ENCODE measurements around the gene MCCD1.
A peak's percentile ranks its signal among the peaks of the same experiment; 100 is the strongest.
"Not testable (repeated sequence)": the region's sequence is repeated elsewhere in the genome, so short reads cannot be mapped to it uniquely, and the experiment has no call there.

MCCD1 gene

DNA sequence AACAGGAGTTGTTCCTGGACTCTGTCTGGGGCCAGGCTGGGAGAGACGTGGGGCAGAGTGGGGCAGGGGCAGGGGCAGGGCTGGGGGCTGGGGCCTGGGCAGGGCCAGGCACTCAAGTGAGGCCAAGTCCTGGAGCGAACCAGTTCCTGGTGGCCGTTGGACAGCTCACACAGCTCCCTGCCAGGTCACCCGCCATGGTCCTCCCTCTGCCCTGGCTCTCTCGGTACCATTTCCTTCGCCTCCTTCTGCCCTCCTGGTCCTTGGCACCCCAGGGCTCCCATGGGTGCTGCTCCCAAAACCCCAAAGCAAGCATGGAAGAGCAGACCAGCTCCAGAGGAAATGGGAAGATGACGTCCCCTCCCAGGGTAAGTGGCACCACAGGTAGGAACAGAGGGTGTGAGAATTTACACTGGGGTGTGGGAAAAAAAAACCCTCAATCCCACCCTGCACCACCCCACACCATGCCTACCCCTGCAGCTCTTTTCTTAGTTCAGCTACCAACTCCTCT lies at the start of gene MCCD1:
Gene MCCD1, plus strand, starts transcription at position 142 of the 508 bp plus-strand sequence. Its CDS starts 53 bp downstream, at position 195.
- DNase-seq: peak; percentile 25

GRCh38 chr6:31479151-31479932 lies 49.4 kb upstream of the MCCD1 start:
- DNase-seq: no peak

GRCh38 chr6:31479933-31480535 lies 48.7 kb upstream of the MCCD1 start:
- no peak for DNase-seq

DNA sequence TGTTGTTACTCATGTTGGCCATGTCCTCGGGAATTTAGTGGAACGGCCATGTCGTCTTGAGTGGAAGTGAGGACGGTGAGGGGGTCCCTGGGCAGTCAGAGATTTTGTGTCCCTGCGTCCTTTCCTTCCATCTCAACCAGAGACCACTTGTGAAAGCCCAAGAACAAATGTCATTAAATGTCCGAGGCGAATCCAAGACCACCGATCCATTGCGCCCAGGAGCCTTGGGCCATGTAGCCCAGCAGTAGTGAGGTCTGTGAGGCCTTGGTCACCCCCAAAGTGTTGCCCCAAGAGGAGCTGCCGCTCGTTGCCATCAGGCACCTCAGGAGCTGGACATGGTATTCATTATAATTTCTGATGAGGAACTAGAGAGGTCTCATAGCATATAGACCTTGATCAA lies 48.2 kb upstream of the MCCD1 start:
- DNase-seq: no peak

DNA sequence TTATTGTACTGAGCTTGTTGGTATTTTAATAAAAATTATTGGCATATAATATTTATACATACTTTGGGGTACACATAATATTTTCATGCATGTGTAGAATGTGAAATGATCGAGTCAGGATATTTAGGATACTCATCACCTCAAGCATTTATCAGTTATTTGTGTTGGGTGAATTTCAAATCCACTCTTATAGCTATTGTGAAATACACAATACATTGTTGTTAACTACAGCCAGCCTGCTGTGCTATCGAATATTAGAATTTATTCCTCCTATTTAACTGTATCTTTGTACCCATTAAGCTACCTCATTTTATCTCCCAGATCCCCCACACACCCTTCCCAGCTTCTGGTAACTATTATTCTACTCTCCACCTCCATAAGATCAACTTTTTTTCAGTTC lies 45.4 kb upstream of the MCCD1 start:
- DNase-seq: no peak

DNA sequence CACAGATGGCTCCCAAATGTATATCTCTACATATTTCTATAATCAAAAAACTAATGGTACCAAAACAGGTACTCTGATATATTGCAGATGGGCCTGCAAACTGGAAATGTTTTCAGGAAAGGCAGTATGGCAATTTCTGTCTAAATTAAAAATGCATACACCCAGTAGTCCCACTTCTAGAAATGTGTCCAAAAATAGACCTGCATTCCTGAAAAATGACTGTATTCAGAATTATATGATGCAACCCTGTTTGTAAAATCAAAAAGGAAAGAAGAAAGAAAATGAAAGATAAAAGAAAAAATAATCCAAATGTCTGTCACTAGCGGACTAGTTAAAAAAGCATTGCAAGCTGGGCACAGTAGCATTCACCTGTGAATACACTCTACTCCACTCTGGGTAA lies 43.7 kb upstream of the MCCD1 start:
- DNase-seq: no peak

DNA sequence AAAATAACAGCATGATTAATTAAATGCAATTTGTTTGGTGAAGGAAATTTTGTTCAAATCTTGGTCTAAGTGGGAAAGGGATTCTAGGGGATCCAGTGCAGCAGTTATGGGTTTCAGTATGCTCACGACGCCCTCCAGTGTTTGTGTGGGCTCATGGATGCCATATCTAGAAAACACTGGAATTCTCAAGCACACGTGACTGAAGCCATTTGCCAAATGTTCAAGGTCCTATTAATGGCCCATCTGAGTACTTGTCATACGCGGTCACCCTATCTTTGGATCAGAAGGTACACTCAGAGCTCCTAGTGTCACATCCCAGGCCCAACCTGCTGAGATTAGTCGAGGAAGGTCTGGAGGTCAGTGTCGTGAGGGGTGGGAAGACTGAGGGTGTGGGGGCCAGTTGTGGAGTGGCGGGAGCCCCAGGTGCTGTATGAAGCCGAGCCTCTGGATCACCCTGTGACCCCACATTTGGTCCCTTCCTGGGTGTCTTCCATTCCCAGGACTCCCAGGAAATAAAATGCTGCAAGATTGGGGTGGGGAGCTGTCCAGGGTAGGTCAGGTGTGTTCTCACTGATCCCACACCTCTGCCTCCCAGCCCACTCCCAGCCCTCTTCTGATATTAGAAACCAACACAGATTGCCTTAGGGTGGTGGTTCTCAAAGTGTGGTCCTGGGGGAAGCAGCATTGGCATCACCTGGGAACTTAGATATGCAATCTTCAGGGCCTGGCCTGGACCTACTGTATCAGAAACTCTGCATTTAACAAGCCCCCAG lies 42.5 kb upstream of the MCCD1 start:
- DNase-seq: not testable (repeated sequence)

DNA sequence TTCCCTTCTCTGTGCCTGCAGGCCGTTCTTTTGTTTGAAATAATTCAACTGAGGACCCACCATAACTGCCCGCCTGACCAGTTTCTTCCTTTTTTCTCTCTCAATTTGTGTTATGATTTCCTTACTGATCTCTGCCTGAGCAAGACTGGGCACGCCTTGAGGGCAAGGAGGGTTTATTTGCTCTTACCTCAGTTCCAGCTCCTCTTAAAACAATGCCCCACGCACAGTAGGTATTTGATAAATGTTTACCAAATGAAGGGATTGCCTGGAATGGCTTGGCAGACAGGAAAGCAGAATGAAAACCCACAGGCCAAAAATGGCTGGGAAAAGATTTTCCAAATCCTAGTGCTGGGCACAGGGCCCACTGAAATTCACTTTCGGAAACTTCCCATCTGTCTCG lies 41.1 kb upstream of the MCCD1 start:
- DNase-seq: not testable (repeated sequence)

GRCh38 chr6:31489086-31489485 lies 39.7 kb upstream of the MCCD1 start:
- no peak for DNase-seq

DNA sequence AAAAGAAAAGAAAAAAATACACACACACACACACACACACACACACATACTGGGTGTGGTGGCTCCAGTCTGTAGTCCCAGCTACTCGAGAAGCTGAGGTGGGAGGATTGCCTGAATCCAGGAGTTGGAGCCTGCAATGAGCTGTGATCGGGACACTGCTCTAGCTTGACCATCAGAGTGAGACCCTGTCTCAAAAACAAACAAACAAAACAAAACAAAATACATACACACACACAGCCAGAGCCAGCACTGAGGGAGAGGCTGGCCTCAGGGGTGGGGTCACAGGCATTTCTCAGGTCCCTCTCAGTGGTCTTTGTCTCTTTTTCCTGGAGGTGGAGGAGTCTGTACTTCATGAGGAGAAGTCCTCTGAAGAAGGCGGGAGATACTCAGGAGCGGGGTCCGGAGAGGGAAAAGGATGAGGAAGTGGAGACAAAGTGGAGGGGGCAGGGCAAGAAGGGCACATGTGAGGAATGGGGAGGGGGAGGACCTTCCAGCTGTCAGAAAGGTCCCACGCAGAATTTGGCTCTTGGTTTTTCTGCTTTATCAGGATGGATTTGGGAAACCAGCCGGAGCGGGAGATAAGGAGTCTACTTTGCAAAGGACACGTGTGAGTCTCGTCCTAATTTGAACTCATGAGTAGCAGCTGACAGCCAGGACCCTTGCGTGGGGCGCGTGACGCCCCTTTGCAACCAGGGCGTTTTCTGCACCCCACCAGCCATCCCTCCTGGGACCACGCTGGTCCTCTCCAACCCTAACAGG lies 38.5 kb upstream of the MCCD1 start:
- DNase-seq: no peak

- not testable (repeated sequence) for DNase-seq
Observed at GRCh38 chr6:31493550-31493874, 35.2 kb upstream of the MCCD1 start.

- DNase-seq: peak; percentile 87
Observed at GRCh38 chr6:31493875-31494694, 34.7 kb upstream of the MCCD1 start.

DNA sequence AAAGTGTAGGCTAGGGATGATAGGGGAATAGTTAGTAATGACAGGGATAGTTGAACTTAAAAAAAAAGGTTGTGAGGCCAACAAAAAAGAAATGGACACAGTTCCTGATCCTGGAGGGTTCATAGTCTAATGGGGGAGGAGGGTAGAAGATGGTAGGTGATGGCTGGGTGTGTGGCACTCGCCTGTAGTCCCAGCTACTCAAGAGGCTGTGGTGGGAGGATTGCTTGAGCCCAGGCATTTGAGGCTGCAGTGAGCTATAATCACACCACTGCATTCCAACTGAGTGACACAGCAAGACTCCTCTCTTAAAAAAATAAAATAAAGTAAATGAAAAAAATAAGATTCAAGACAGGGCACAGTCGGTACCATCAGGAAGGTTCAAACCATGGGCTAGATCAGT lies 33.2 kb upstream of the MCCD1 start:
- no peak for DNase-seq

DNA sequence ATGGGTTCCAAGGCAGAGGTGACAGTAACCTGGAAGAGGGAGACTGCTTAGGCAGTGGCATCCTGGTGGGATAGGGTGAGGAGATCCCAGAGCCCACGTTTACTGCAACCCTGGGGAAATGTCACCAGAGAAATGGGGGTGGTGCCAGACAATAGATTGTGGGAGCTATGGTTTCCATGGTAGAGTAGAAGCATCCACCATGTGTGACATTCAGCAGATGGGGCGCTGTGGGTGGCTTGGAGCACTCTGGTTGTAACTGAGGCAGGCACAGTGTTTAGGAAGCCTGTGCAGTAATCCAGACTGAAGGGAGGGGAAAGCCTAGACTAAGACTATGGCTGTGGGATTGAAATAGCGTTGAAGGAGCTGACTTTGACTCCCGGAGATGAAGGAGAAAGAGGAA lies 31.9 kb upstream of the MCCD1 start:
- peak; percentile 41 for DNase-seq

GRCh38 chr6:31497531-31498476 lies 31.0 kb upstream of the MCCD1 start, which contains the start of gene MICB:
TSS of gene MICB (plus strand) at chr6:31498145. CDS start at chr6:31498194, 49 bp downstream.
- DNase-seq: peak; percentile 92

DNA sequence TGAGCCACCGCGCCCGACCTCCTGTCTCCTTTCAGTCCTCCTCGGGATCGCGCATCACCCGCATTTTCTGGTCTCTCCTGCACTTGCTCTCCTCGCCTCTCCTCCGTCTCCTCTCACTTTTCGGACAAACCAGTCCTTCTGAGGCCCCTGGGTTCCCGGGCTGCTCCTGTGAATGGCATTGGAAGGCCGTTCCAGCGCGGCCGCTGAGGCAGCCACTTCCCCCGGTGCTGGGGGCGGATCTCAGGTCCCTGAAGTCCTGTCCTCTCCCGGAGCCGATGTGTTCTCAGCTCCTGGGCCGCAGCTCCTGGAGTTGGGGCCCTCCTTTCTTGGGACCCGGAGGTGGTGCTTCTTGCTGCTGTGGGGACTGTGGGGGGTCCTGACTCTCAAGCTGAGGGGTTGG lies 30.0 kb upstream of the MCCD1 start:
- no peak for DNase-seq

- DNase-seq: not testable (repeated sequence)
Observed at GRCh38 chr6:31499648-31500047, 29.1 kb upstream of the MCCD1 start.

DNA sequence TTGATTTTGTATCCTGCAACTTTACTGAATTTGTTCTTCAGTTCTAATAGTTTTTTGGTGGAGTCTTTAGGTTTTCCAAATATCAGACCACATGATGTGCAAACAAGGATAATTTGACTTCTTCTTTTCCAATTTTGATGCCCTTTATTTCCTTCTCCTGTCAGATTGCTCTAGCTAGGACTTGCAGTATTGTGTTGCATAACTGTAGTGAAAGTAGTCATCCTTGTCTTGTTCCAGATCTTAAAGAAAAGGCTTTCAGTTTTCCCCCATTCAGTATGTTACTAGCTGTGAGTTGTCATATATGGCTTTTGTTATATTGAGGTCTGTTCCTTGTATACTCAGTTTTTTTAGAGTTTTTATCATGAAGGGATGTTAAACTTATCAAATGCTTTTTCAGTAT lies 26.2 kb upstream of the MCCD1 start:
- DNase-seq: no peak

DNA sequence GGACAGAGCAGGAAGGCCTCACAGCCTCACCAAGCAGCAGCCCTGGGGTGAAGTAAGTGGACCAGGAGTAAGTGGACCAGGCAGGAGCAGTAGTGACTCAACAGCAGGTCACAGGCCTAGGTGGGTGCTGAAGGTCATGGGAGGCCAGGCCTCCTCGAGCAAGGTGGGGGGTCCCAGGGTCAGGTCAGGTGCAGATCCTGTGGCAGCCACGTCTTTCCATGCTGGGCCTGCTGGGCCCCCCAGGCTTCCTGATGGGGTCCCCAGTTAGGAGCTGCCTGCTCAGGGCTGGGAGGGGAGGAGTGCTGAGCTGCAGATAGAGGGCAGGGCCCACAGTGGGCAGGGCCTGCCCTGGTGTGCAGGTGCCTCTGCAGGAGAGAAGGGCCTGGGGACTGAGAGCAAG lies 19.7 kb upstream of the MCCD1 start:
- DNase-seq: not testable (repeated sequence)

DNA sequence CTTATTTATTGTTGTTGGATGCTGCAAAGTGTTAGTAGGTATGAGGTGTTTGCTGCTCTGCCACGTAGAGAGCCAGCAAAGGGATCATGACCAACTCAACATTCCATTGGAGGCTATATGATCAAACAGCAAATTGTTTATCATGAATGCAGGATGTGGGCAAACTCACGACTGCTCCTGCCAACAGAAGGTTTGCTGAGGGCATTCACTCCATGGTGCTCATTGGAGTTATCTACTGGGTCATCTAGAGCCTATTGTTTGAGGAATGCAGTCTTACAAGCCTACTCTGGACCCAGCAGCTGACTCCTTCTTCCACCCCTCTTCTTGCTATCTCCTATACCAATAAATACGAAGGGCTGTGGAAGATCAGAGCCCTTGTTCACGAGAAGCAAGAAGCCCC lies 18.8 kb upstream of the MCCD1 start:
- DNase-seq: no peak

All from stimulated activated CD4-positive, alpha-beta T cell treated with anti-CD3 and anti-CD28 coated beads, Interleukin-15, amount 100 ng/mL, for 24 hours (primary cell).